Activated CD4-positive, CD25-positive, alpha-beta regulatory T cell treated with anti-CD3 and anti-CD28 coated beads, Interleukin-2, amount 50 U/mL, for 72 hours (primary cell): Measurements from ENCODE around the gene STPG4.

ENCODE experiments used
- DNase-seq: peaks from one replicate; pipeline ENCODE4 v3.0.0; 2021

STPG4 gene

GRCh38 chr2:47086054-47086471 is 69.0 kb downstream of the STPG4 start:
- no peak for DNase-seq

DNA sequence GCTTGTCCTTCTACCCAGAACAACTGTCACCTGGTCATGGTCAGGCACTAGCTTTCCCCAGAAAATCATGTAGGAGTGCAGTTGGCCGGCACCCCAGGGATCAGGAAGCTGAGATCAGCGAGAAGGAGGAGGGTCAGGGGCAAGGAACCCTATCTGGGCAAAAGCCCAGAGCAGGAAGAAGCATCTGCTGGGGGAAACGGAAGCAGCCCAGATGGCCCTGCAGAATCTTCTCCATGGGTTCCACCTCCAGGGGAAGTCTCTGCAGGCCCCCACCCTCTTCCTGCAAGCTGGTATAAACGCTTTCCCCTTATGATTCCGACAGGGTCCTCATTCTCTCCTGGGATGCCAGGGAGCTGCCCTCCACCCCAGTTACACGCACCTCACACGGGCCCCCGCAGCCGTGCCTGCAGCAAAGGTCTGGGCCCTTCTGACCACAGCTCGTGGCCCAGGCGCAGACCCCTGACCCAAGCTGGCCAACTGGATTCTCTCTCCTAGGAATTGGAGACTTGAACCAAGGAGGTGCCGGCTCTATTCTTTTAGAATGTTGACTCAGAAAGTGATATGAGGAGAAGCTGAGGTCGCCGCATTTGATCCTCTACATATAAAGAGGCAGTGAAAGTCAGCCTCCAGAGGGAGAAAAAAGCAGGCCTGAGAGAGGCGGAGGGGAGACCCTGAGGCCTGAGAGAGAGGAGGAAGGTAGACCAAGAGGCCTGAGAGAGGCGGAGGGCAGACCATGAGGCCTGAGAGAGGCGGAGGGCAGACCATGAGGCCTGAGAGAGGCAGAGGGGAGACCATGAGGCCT is 71.0 kb downstream of the STPG4 start:
- no peak for DNase-seq

DNA sequence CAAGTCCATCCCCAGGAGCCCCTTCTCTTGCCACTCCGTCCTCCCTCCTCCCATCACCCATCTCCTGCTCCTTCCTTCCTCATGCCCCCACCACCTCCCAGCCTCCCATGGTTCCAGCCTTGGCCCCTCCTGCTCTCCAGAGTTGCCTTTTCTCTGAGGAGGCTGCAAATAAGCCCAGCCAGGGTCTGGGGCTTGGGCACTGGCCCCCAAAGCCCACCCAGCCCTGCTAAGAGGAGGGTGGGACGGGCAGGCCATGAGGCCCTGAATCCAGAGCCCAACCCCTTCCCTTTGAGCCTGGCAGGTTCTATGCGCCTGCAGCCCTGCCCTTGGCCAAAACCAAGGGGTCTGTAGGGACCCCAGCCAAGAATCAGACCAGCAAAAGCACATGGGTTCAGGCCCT is 71.6 kb downstream of the STPG4 start:
- no peak for DNase-seq

- no peak for DNase-seq
Measured at GRCh38 chr2:47083005-47083404, 72.1 kb downstream of the STPG4 start.

- no peak for DNase-seq
Measured at GRCh38 chr2:47080888-47081301, 74.2 kb downstream of the STPG4 start.

DNA sequence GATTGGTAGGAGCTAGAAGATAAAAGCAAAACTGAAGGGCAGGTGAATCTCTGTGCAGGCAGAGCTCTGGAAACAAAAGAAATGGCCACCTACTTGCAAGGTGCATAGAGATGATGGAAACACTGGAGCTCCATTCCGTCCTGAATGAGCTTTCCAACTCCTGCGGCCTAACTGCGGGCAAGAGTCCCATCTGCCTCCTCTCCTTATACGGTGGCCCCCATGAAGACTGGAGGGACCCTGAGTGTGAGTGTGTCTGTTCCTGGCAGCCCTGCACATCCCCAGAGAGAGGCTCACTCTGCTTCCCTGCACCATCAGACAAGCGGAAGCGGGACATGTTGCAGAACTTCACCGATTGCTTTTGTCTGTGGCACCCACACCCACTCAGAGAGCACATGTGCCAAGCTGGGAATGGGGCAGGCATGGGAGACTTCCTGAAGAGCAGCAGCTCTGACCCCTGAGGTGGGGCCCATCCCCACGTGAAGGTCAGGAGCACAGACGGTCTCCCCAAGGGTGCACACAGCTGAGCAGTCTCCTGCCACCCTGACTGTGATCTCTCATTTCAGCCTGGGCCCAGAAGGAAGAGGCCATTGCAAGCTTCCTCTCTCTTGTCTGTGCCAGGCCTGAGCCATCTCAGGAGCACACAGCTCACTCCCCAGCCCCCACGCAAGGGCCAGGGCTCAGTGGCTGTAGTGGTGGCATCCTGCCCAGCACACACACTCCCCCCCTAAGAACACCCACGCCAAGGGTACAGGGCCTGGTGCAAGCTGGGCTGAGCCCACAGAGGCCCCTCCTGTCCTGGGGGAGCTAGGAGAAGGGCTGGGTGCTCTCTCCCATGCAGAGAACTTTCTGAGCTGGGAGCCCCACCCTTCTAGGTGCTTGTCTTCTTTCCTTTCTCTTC is 75.3 kb downstream of the STPG4 start:
- no peak for DNase-seq

DNA sequence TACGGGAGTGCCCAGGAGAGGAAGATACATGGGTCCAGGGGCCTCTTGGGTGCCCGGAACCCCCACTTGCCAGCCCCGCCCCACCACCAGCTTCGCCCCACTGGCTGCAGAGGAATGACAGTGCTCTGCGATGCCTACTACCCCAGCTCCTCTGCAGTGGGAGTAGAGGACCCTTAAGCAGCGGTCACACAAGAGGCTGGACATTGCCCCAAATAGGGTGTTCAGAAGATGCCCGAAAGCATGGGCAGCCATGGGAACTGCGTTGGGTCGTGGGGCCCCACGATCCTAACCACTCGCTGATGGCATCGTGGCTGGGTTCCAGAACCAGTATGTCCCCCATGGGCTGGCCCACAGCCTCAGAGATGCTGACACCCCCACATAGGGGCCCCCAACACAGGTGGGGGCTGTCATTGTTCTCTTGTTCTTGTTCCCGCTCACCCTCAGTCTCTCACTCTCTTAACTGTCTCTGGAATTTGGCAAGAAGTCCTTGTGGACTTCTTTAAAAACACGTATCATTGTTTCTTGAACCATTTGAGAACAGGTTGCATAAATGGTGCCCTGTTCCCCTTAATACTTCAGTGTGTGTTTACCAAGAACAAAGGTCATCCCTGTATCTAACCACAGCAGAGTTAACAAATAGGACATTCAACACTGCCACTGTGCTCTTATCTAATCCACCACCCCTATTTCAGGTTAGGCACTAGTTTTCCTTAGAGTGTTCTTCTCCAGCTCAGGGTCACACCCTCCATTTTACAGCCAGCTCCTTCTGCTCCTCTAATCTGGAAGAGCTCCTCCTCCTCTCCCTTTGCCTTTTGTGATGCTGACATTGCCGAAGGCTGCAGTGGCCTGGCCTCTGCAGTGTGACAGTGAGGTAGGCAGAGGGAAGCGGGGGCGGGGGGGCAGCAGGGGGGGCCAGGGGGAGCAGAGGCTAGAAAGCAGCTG is 76.3 kb downstream of the STPG4 start:
- DNase-seq: no peak

- DNase-seq: no peak
Measured at GRCh38 chr2:47077442-47078117, 77.5 kb downstream of the STPG4 start.

DNA sequence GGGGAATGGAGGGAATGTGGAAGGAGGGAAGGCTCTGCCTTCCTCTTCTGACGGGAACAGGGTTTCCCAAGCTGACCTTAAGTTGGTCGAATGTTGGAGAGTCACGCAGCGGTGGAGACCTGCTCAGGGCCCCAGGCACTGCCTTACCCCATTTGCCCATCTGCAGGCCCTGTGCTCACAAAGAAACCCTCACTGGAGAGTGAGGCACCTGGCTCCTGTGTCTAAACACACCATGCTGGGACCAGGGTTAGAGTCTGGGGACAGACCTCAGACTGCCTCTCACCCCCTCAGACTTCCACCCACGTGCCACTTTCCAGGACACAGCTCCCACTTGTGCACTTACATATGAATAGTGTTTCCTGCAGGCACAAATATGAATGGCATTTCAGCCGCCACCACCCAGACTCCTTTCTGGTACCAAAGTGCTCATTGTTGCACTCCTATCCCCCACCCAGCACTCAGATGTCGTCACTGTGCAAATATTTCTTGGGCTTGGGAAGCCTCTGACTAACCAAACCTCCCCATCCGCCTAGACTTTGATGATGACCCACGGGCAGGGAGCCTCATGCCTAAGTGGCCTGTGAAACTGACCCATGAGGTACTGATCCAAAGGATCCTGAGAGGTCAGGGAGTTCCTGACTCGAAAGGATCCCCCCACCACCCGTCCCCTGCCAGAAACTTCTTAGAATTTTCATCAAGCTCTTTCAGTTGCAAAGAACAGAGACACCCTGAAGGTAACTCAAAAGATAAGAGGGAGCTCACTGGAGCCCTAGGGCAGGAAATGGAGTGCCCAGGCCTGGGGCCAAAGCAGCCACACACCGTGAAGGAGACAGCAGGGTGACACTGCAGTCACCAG is 78.3 kb downstream of the STPG4 start:
- DNase-seq: no peak

DNA sequence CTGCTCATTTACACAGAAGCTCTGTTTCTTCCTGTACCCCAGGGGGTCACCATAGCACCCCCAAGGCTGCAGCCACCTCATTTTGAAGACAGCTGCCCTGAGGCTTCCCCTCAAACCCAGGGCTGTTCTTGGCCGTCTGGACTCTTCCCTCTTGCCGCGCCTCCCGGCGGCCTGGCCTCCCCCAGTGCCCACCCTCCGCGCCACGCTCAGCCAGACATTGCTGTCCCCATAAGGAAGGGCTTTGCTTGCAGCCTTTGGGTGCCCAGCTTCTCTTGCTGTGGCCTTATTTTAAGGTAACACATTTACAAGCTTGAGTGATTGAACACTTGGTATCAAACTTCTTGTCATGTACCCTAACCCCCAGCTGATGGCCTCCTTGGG is 79.0 kb downstream of the STPG4 start:
- DNase-seq: no peak

DNA sequence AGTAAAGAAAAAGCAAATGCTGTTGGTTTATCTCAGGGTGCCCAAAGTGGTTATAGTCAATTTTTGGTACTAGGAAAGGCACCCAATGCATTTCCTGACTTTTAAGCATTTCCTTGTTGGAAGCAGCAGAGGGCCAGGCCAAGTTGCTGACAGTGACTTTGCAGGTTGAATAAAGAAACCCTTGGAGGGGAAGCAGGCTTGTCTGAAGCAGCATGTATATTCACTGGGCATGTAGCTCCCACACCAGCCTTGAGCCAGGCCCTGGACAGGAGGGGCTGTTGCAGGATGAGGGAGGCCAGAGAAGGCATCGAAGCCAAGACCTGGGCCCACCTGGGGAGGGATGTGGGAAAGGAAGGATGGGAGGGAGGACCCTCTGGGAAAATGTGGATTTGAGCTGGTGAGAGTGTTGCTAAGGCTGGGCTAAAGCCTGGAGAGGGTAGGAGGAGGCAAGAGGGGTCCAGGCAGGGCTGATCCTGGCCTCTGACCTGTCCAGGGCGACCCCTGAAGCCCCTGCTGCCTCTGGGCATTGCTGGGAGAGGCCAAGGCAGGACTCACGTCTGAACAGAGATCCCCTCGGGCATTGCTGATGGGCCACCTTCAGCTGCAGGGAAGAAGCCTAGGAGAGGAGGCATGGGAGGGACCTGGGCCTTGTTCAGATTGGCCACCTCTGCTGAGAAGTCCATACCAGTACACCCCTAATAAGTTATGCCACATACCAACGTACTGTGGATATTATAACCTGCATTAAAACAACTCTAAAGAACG is 79.6 kb downstream of the STPG4 start:
- DNase-seq: no peak

GRCh38 chr2:47074691-47075090 is 80.4 kb downstream of the STPG4 start:
- no peak for DNase-seq

GRCh38 chr2:47073641-47074040 is 81.5 kb downstream of the STPG4 start:
- DNase-seq: no peak

GRCh38 chr2:47073217-47073616 is 81.9 kb downstream of the STPG4 start:
- no peak for DNase-seq

DNA sequence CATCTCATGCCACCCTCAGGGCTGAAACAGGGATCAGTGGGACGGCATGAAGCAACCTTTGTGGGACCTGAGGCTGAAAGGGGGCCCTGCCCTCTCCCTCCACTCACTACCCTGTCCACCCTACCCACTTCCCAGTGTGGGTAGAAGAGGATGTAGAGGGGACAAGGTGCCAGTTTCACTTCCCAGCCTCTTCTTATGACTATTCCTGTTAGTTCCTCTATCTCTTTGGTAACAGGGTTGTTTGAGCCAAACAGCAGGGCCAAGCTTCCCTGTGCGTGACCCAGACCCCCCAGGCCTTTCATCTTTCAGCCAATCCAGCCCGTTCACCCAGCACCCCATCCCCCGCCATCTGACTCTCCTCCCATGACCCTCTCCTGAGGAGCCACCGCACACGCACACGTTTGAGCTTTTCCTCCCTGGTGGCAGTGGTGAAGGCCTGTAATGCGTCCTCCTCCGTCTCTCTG is 82.3 kb downstream of the STPG4 start:
- DNase-seq: no peak

- no peak for DNase-seq
Measured at GRCh38 chr2:47072018-47072691, 83.0 kb downstream of the STPG4 start.

DNA sequence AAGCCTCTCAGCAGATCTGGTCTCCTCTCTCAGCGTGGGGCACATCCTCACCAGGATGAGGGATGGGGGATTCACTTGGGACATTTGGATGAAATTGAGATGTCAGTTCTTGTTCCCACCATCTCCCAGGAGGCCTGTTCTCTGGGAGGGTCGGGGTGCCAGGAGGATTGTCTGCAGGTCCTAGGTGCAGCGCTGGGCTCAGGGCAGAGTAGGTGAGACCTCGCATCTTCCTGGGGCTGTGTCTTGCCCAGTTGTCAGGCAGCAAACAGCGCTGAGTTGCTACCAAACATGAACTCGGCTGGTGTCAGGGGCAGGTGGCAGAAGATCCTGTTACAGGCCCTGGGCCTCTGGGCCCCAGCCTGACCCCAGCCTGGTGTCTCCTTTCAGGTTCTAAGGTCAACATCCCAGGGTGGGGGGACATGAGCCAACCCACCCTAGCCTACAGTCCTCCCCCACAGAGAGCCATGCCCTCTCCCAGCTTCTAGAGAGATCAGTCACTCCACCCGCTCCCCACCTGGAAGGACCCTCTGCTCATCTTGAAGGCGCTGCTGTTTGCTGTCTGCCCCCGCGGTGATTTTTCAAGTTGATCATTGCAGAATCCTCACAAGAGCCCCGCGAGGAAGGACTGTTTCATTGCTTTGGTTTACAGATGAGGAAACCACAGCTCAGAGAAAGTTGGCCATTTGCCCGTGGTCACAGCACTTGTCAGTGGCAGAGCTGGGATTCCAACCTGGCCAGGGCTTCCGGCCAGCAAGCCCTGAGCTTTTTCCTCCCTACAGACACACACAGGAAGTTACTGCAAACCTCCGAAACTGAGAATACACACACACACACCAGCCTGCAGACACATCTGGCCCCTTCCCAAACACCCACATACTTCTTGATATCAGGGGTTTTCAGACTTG is 83.9 kb downstream of the STPG4 start:
- no peak for DNase-seq

- DNase-seq: no peak
Measured at GRCh38 chr2:47070155-47070919, 84.8 kb downstream of the STPG4 start.
